NCI-H82 treated with DMSO at 0.1 percent for 48 hours (cell line): ENCODE data around the gene CLBA1.
"Not testable (repeated sequence)": the region's sequence is repeated elsewhere in the genome, so short reads cannot be mapped to it uniquely, and the experiment has no call there.

Source experiments
- DNase-seq: peaks from one replicate; lab custom pipeline; 2025; ENCODE audit not compliant: unreplicated experiment; lab: John Stamatoyannopoulos, UW

Gene CLBA1

GRCh38 chr14:105022276-105022670 lies 36.7 kb downstream of the CLBA1 start:
- DNase-seq = no peak

DNA sequence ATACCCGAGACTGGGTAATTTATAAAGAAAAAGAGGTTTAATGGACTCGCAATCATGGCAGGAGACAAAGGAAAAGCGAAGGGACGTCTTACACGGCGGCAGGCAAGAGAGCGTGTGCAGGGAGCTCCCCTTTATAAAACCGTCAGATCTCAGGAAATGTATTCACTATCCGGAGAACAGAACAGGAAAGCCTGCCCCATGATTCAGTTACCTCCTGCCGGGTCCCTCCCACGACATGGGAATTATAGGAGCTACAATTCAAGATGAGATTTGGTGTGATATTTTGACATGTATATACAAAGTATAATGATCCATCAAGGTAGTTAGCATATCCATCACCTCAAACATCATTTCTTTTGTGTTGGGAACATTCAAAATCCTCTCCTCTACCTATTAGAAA lies 37.6 kb downstream of the CLBA1 start:
- no peak for DNase-seq

- no peak for DNase-seq
Observed at GRCh38 chr14:105023791-105024480, 38.3 kb downstream of the CLBA1 start.

- DNase-seq = no peak
Observed at GRCh38 chr14:105025429-105025828, 39.8 kb downstream of the CLBA1 start.

- DNase-seq = no peak
Observed at GRCh38 chr14:105026033-105026785, 40.6 kb downstream of the CLBA1 start.

DNA sequence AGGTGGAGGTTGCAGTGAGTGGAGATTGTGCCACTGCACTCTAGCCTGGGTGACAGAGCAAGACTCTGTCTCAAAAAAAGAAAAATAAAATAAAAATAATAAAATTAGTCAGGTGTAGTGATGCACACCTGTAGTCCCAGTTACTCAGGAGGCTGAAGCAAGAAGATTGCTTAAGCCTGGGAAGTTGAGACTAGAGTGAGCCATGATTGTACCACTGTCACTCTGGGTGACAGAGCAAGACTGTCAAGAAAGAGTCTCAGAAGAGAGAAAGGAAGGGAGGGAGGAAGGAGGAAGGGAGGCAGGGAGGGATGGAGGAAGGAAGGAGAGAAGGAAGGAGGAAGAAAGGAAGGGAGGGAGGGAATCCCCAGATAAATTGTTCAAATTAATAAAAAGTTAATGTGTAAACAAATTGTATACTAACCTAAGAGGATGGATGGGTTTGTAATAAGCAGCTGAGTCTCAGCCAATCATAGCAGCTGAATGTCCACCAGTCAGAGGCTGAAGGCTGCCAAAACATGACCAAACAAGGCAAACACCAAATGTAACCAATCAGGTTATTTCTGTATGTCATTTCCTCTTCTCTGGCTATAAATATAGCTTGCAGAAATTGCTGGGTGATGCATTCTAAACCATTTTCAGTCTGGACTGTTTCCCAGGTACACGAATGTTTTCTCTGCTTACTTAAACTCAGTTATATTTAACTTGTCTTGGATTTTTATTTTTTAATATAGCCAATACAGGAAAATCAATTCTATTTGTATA lies 41.4 kb downstream of the CLBA1 start:
- DNase-seq = no peak

DNA sequence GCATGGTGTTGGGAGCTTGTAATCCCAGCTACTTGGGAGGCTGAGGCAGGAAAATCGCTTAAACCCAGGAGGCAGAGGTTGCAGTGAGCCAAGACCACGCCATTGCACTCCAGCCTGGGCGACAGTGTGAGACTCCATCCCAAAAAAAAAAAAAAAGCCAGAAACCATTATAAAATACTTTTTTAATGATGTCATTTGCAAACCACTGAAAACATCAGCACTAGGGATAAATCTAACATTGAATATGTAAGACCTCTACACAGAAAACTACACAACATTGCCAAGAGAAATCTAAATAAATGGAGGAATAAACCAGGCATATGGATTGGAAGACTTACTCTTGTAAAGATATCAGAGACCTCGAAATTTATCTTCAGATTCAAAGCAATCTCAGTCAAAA lies 42.1 kb downstream of the CLBA1 start:
- not testable (repeated sequence) for DNase-seq

- DNase-seq = no peak
Observed at GRCh38 chr14:105028251-105028927, 42.8 kb downstream of the CLBA1 start.

DNA sequence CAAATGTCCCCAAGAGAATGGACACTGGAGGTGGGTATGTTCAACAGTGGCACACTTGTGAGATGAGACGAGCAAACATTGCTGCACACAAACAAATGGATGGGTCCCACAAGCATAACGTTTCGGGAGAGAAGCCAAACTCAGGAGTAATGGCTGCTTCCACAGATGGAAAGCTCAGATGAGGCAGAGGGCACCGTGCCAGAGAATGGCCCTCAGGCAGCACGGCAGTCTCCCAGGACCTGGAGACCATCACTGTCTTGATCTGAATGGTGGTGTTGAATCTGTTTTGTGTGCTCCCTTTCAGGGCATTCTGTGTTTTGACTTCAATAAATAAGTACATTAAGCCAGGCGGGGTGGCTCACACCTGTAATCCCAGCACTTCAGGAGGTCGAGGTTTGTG lies 43.8 kb downstream of the CLBA1 start:
- no peak for DNase-seq

DNA sequence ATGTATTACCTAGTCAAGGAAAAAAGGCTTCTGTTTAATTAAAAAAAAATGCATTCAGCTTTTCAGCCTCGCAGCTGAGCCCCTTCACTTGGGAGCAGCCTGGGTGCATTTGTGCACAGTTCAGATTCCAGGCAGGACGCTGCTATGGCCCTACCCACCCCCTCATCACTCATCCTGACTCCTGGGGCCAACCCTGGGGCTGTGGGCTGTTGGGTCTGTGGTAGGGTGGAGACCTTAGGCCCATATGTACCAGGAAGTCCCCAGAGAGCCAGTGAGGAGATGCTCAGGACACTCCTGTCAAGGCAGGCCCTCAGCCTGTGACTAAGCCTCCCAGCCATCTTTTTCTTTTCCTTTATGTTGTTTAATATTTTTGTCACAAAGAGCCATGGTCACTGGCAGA lies 44.6 kb downstream of the CLBA1 start:
- no peak for DNase-seq

GRCh38 chr14:105030836-105031396 lies 45.3 kb downstream of the CLBA1 start:
- no peak for DNase-seq

DNA sequence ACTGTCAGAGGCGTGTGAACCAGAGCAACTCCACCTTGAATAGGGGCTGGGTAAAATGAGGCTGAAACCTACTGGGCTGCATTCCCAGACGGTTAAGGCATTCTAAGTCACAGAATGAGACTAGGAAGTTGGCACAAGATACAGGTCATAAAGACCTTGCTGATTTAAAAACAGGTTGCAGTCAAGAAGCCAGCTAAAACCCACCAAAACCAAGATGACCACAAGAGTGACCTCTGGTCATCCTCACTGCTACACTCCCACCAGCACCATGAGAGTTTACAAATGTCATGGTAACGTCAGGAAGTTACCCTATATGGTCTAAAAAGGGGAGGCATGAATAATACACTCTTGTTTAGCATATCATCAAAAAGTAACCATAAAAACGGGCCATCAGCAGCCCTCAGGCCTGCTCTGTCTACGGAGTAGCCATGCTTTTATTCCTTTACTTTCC lies 46.9 kb downstream of the CLBA1 start:
- DNase-seq = not testable (repeated sequence)

DNA sequence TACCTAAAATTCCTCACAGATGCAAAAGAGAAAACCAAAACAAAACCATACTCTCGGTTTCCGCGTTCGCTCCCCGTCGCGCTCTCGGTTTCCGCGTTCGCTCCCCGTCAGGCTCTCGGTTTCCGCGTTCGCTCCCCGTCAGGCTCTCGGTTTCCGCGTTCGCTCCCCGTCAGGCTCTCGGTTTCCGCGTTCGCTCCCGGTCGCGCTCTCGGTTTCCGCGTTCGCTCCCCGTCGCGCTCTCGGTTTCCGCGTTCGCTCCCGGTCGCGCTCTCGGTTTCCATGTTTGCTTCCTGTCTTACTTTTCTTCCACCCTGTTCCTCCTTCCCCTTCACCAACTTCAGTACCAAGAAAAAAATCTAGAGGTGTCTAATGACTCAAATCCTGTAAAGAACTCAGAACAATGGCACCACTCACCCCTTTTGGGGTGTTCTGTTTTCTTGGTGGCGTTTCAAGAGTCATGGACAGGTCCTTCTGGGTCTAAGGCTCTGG lies 47.9 kb downstream of the CLBA1 start:
- not testable (repeated sequence) for DNase-seq

GRCh38 chr14:105034315-105035039 lies 48.9 kb downstream of the CLBA1 start:
- DNase-seq = no peak

GRCh38 chr14:105035616-105036015 lies 50.0 kb downstream of the CLBA1 start:
- DNase-seq = not testable (repeated sequence)

DNA sequence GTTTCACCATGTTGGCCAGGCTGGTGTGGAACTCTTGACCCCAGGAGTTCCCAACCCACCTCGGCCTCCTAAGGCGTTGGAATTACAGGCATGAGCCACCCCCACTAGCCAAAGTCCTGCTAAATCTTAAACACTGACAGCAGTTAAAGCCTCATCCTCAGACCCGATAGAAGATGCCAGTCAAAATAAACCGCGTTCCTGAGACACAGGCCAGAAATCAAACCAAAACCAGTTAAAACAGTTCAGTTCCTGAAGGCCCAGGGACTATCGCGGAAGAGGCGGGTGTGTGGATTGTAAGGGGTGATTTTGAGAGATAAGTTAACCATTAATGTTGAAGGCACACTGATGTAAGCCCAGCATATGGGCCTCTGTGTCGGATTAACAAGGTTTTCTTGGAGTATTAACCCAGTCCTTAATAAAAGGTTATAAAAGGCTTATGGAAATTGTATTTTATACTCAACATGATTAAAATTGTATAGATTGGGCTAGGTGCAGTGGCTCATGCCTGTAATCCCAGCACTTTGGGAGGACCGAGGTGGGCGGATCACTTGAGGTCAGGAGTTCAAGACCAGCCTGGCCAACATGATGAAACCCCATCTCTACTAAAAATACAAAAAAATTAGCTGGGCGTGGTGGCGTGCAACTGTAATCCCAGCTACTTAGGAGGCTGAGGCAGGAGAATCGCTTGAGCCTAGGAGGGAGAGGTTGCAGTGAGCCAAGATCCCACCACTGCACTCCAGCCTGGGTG lies 54.0 kb downstream of the CLBA1 start:
- DNase-seq = peak; percentile 49

- no peak for DNase-seq
Observed at GRCh38 chr14:105041841-105042765, 56.5 kb downstream of the CLBA1 start.

GRCh38 chr14:105042813-105043212 lies 57.2 kb downstream of the CLBA1 start:
- DNase-seq = no peak
